Testis (tissue), 3 donors: Measurements from ENCODE around the gene MDC1. TPM values are rescaled to one million over a fixed set of nuclear protein-coding genes. Genes with fewer than 3 reads are reported as not detected.

Source experiments
- DNase-seq: peaks from one replicate; pipeline ENCODE4 v3.0.0-alpha.2; 2019
- H3K27ac ChIP-seq, 2 donors: fragments of 200-600 bp; sonication (generic); one replicate each; pipeline ENCODE4 v1.5.1; 2019
- H3K27me3 ChIP-seq: fragments of 200-600 bp; sonication (generic); one replicate; pipeline ENCODE4 v1.5.1; 2019
- H3K36me3 ChIP-seq: fragments of 200-600 bp; sonication (generic); one replicate; pipeline ENCODE4 v1.5.1; 2017; ENCODE audit warnings: low read depth; ENCODE audit errors: missing control alignments
- H3K4me1 ChIP-seq: fragments of 200-600 bp; sonication (generic); one replicate; pipeline ENCODE4 v1.5.1; 2019
- H3K4me3 ChIP-seq, 2 donors: fragments of 200-600 bp; sonication (generic); one replicate each; pipeline ENCODE4 v1.5.1; 2017 to 2019
- H3K9me3 ChIP-seq: fragments of 200-600 bp; sonication (generic); one replicate; pipeline ENCODE4 v1.5.1; 2017
- POLR2A ChIP-seq: fragments of 450-650 bp; IDR thresholded peaks from one replicate; pipeline ENCODE4 v1.6.1; 2017; ENCODE audit warnings: antibody characterized with exemption, mild to moderate bottlenecking, moderate library complexity
- WGBS, 2 donors: methylation state at CpG; one replicate each; pipeline ENCODE4 v1.1.5; 2018; 5-methylcytosine and 5-hydroxymethylcytosine counted together
- intact Hi-C: fragments of 100-400 bp; cut with DNase I; formaldehyde crosslinking; loops from one replicate; pipeline ENCODE4 v1.15.1; 2023; ENCODE audit warnings: low total_unique reads
- polyA plus RNA-seq: library from polyadenylated mRNA; stranded (reverse); fragments of 350-450 nt; fragmentation: Illumina TruSeq; extraction: RNeasy Lipid Tissue Mini Kit (QIAGEN cat#74804); gene quantifications from one replicate; pipeline ENCODE4 v1.2.3, GENCODE V29; 2014; ENCODE audit warnings: low read depth, low replicate concordance; ENCODE audit not compliant: insufficient read depth
- total RNA-seq, 2 donors: library from RNA; depleted of rRNA; stranded (reverse); fragments of >200 nt; gene quantifications; one replicate each; pipeline ENCODE4 v1.2.3, GENCODE V29; 2016
- TF ChIP-seq, protein P1 (sequence below), 3 experiments: fragments of 450-650 bp in 2 of 3; fragments of 200-600 bp in 1 of 3; sonication (generic) in 1 of 3; IDR thresholded peaks; one replicate each; pipeline ENCODE4 v1.5.1; 2016 to 2019; ENCODE audit warnings: antibody characterized with exemption in 3 of 3, mild to moderate bottlenecking in 2 of 3, moderate library complexity in 1 of 3

Gene MDC1
- total and polyA plus RNA-seq, 3 donors from 2014 or later = 56.6 to 155 (median 79.3) TPM

- Histone ChIP-seq H3K27ac (peak overlapping the region; percentile 89 to 94), H3K4me3 (no peak overlapping the region), H3K9me3 (no peaks in the 10 kb centered on the region), H3K27me3 (no peaks in the 10 kb centered on the region), H3K4me1 (peaks cover 42% of the 10 kb centered on the region), H3K36me3 (no peaks in the 10 kb centered on the region)
- intact Hi-C loops = no loop called here
- no peak for TF ChIP-seq POLR2A
- TF ChIP-seq, protein P1, sequence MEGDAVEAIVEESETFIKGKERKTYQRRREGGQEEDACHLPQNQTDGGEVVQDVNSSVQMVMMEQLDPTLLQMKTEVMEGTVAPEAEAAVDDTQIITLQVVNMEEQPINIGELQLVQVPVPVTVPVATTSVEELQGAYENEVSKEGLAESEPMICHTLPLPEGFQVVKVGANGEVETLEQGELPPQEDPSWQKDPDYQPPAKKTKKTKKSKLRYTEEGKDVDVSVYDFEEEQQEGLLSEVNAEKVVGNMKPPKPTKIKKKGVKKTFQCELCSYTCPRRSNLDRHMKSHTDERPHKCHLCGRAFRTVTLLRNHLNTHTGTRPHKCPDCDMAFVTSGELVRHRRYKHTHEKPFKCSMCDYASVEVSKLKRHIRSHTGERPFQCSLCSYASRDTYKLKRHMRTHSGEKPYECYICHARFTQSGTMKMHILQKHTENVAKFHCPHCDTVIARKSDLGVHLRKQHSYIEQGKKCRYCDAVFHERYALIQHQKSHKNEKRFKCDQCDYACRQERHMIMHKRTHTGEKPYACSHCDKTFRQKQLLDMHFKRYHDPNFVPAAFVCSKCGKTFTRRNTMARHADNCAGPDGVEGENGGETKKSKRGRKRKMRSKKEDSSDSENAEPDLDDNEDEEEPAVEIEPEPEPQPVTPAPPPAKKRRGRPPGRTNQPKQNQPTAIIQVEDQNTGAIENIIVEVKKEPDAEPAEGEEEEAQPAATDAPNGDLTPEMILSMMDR (IDR thresholded peaks at IDR 0.05) = no peak
- no peak for DNase-seq
- 89 to 90% methylated on average over 9 of the region's 9 CpGs for WGBS, 2 donors
These were observed 28.5 kb downstream of the MDC1 start for GRCh38 chr6:30688569-30688968.

- Histone ChIP-seq H3K4me3 (peak overlapping the region; percentile 68 to 76), H3K27me3 (no peaks in the 10 kb centered on the region), H3K27ac (peak overlapping the region; percentile 89 to 94), H3K9me3 (no peaks in the 10 kb centered on the region), H3K4me1 (peaks cover 47% of the 10 kb centered on the region), H3K36me3 (no peaks in the 10 kb centered on the region)
- intact Hi-C loops = loop anchor here (2.0 kb wide), 1 partner anchor 33 kb away; the partner anchor contains the start of gene TUBB
- TF ChIP-seq, protein P1 (IDR thresholded peaks at IDR 0.05) = no peak
- TF ChIP-seq POLR2A = no peak
- no peak for DNase-seq
- 12 to 14% methylated on average over 19 to 22 of the region's 22 CpGs for WGBS, 2 donors
These were observed 29.2 kb downstream of the MDC1 start for GRCh38 chr6:30687659-30688431.

DNA sequence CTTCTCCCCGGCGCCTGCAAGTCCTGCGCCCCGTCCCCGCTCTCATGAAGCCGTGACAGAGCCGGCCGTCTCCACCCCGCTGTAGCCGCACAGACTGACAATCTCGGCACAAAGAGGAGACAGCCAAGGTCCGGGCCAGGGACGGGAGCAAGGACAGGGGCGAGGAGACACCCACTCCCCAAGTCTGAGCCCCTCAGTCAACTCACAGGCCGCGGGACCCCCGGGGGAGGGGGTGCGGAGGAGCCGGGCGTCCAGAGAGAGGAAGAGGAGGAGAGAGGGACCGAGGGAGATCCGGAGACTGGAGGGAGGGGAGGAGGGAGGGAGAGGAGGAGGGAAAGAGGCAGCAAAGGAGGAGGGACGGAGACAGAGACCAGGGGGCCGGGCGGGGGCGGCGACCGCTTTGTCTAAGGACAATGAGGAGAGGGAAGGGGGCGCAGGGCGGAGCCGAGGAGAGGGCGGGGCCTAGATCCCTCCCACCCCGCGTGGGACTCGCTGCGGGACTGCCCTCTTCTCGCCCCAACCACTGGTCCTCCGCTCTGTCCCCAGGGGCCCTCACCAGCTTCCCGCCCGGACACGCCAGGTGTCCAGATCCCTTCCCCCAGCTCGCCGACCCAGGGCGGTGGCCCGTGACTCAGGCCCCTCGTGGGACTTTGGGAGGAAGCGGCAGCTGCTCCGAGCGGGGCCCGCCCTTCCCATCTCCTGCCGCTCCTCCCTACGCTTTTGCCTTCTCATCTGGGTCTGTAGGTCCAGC, 30.0 kb downstream of the MDC1 start:
- peak overlapping the region; percentile 68 to 76 for H3K4me3 ChIP-seq
- no peaks in the 10 kb centered on the region for H3K36me3 ChIP-seq
- 0% methylated on average over 19 to 51 of the region's 52 CpGs for WGBS, 2 donors
- H3K27ac ChIP-seq = peak overlapping the region; percentile 89 to 94
- no peaks in the 10 kb centered on the region for H3K27me3 ChIP-seq
- H3K4me1 ChIP-seq = peaks cover 54% of the 10 kb centered on the region
- peak; percentile 90 for DNase-seq
- TF ChIP-seq, protein P1 (IDR thresholded peaks at IDR 0.05) = no peak
- no peak for TF ChIP-seq POLR2A
- H3K9me3 ChIP-seq = no peaks in the 10 kb centered on the region
- intact Hi-C loops = loop anchor here (2.0 kb wide), 1 partner anchor 34 kb away; the partner anchor contains the start of gene TUBB

DNA sequence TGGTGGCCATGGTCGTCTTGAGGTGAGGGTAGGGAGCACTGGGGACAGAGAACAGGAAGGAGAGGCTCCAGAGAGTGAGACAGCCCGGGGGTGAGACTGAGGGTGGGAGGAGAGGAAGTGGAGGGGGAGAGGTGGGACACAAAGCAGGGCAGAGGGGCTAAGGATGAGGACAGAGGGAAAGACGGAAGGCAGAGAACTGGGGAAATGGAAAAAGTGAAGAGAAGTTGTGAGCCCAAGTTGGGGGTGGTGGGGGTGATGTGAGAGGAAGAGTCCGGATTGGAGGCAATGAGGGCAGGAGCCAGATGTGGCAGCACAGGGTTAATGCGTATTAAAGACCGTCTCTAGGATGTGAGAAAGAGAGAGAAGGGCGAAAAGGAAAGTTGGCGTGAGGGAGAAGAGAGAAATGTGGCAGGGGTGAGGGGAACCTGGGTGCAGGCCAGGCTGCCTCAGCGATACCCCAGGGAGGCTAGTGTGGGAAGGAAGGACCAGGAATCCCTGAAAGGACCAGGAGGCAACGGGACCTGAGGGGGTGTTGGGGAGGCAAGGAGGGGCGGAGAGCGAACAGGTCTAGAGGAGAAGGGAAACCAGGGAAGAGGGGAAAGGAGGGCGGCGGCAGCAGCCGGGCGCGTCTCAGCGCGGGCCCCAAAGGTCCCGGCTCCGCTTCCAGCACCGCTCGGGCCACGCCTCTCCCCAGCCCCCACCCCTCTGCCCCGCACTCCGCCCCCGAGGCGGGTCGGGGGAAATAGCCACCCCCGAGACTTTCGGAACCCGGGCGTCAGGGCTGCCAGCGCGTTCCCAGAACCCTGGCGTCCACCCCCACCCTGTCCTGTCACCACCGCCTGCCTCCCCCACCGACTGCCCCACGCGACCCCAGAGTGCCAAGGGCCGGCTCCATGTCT, 30.8 kb downstream of the MDC1 start, which contains the start of gene PPP1R18:
PPP1R18 (minus strand) TSS at position 637 of the 899 bp plus-strand sequence; CDS start at position 10, 627 bp downstream.
- Histone ChIP-seq H3K27ac (peak within 1 kb of the TSS; percentile 89 to 94), H3K27me3 (no peaks in the 10 kb centered on the region), H3K36me3 (no peaks in the 10 kb centered on the region), H3K4me3 (peak within 1 kb of the TSS; percentile 68 to 76), H3K9me3 (no peaks in the 10 kb centered on the region), H3K4me1 (peaks cover 49% of the 10 kb centered on the region)
- TF ChIP-seq, protein P1 (IDR thresholded peaks at IDR 0.05) = no peak
- TF ChIP-seq POLR2A = no peak
- WGBS, 2 donors = 2 to 3% methylated on average over 22 to 23 of the region's 41 CpGs
- peak; percentile 64 for DNase-seq
- intact Hi-C loops = loop anchor here (2.0 kb wide), 1 partner anchor 35 kb away; the partner anchor contains the start of gene TUBB
